ENCODE measurements around the gene BEST3. TPM values are rescaled to one million over a fixed set of nuclear protein-coding genes. Genes with fewer than 3 reads are reported as not detected.

Gene BEST3
- total RNA-seq, 1 donor from 2014 or later, result 2.5 TPM

- DNase-seq (ENCODE audit: low read depth), result no peak
- TF ChIP-seq, protein P1, sequence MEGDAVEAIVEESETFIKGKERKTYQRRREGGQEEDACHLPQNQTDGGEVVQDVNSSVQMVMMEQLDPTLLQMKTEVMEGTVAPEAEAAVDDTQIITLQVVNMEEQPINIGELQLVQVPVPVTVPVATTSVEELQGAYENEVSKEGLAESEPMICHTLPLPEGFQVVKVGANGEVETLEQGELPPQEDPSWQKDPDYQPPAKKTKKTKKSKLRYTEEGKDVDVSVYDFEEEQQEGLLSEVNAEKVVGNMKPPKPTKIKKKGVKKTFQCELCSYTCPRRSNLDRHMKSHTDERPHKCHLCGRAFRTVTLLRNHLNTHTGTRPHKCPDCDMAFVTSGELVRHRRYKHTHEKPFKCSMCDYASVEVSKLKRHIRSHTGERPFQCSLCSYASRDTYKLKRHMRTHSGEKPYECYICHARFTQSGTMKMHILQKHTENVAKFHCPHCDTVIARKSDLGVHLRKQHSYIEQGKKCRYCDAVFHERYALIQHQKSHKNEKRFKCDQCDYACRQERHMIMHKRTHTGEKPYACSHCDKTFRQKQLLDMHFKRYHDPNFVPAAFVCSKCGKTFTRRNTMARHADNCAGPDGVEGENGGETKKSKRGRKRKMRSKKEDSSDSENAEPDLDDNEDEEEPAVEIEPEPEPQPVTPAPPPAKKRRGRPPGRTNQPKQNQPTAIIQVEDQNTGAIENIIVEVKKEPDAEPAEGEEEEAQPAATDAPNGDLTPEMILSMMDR (conservative IDR thresholded peaks at IDR 0.05; ENCODE audit: low read depth, low read length), result no peak
Observed at GRCh38 chr12:69661386-69661785, 37.7 kb downstream of the BEST3 start.

DNA sequence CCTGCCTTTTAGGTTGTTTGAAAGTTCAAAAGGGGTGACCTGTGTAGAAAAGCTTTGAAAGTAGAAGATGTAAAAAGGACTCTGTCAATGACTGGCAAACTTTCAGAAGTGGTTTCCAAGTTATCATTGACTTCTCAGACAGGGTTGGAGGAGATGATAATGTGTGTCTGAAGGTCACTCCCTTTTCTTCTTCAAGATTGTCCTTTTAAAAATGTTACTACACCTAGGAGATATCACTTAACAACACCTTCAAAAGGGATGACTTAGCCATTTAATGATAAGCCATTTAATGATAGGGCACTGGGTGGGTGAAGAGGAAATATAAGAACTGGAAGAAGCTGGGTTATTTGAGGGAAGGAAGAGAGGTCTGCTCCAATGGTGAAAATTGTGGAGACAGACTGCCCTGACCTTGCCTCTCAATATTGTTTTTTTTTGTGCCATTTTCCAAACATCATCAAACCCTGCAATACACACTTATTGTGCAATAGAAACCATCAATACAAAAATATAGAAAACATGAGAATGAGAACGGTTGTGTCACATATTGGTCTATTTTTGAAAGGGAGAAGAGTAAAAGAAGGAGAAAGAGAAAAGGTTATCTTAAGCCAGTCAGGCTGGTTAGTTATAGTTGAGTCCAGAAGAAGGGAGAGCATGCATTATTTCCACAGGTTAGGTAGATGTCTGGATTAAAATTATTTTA lies 38.8 kb downstream of the BEST3 start:
- H3K4me3 ChIP-seq (ENCODE audit: low read depth, low read length), result no peak overlapping the region
- no peak for DNase-seq (ENCODE audit: low read depth)
- TF ChIP-seq, protein P1 (conservative IDR thresholded peaks at IDR 0.05; ENCODE audit: low read depth, low read length), result no peak

More at GRCh38 chr12:69661386-69661785, 37.7 kb downstream of the BEST3 start:
- no peak overlapping the region for H3K4me3 ChIP-seq (ENCODE audit: low read depth, low read length)

GRCh38 chr12:69658203-69658602 lies 40.9 kb downstream of the BEST3 start:
- no peak overlapping the region for H3K4me3 ChIP-seq (ENCODE audit: low read depth, low read length)
- TF ChIP-seq, protein P1 (conservative IDR thresholded peaks at IDR 0.05; ENCODE audit: low read depth, low read length), result no peak
- no peak for DNase-seq (ENCODE audit: low read depth)

- DNase-seq (ENCODE audit: low read depth), result peak; percentile 74
- TF ChIP-seq, protein P1 (conservative IDR thresholded peaks at IDR 0.05; ENCODE audit: low read depth, low read length), result no peak
- no peak overlapping the region for H3K4me3 ChIP-seq (ENCODE audit: low read depth, low read length)
Observed at GRCh38 chr12:69657376-69658137, 41.5 kb downstream of the BEST3 start.

- no peak overlapping the region for H3K4me3 ChIP-seq (ENCODE audit: low read depth, low read length)
- TF ChIP-seq, protein P1 (conservative IDR thresholded peaks at IDR 0.05; ENCODE audit: low read depth, low read length), result no peak
- DNase-seq (ENCODE audit: low read depth), result peak; percentile 77
Observed at GRCh38 chr12:69655616-69656340, 43.3 kb downstream of the BEST3 start.

- DNase-seq (ENCODE audit: low read depth), result no peak
- TF ChIP-seq, protein P1 (conservative IDR thresholded peaks at IDR 0.05; ENCODE audit: low read depth, low read length), result no peak
- no peak overlapping the region for H3K4me3 ChIP-seq (ENCODE audit: low read depth, low read length)
Observed at GRCh38 chr12:69653703-69654102, 45.4 kb downstream of the BEST3 start.

Data from epithelial cell of proximal tubule (primary cell).